CD4-positive, CD25-positive, alpha-beta regulatory T cell (primary cell): ENCODE results near the gene CACNA1B. TPM values are rescaled to one million over a fixed set of nuclear protein-coding genes. Genes with fewer than 3 reads are reported as not detected.

Experiments used
- ATAC-seq, 2 donors: fragments of 150-1000 bp; cut with Tn5 transposase; one replicate each; pipeline ENCODE4 v1.10.0; 2021; ENCODE audit warnings: low read depth in 2 of 2, moderate number of reproducible peaks in 2 of 2, moderate library complexity in 1 of 2
- DNase-seq, 3 donors: peaks; one replicate each; pipeline versions ENCODE4 v3.0.0 to v3.0.0-alpha.2; 2012 to 2022; ENCODE audit warnings: mixed read lengths in 1 of 3
- H3K27ac ChIP-seq: one replicate; pipeline ENCODE4 v1.7.0; 2013; ENCODE audit warnings: mild to moderate bottlenecking, low read length; ENCODE audit not compliant: insufficient read depth, poor library complexity, severe bottlenecking
- H3K27me3 ChIP-seq: one replicate; pipeline ENCODE4 v1.7.0; 2013; ENCODE audit warnings: low read length; ENCODE audit not compliant: control insufficient read depth, insufficient read depth
- H3K36me3 ChIP-seq: one replicate; pipeline ENCODE4 v1.7.0; 2013; ENCODE audit warnings: mild to moderate bottlenecking, low read length, moderate library complexity; ENCODE audit not compliant: control insufficient read depth, insufficient read depth
- H3K4me1 ChIP-seq: 2 replicates; pipeline ENCODE4 v1.7.0; 2013; ENCODE audit warnings: mild to moderate bottlenecking, low read length; ENCODE audit not compliant: insufficient read depth, control insufficient read depth, poor library complexity, severe bottlenecking
- H3K4me3 ChIP-seq: one replicate; pipeline ENCODE4 v1.7.0; 2013; ENCODE audit warnings: low read depth, mild to moderate bottlenecking, low read length, moderate library complexity
- H3K9me3 ChIP-seq, 2 experiments: 1 replicate in 1 of 2; 2 replicates in 1 of 2; pipeline ENCODE4 v1.7.0; 2013; ENCODE audit warnings: low read length in 2 of 2, mild to moderate bottlenecking in 1 of 2, moderate library complexity in 1 of 2; ENCODE audit not compliant: control insufficient read depth in 2 of 2
- H3K27ac Mint-ChIP-seq, 3 donors: one replicate each; pipeline ENCODE4 v1.8.0; 2020 to 2022; ENCODE audit warnings: mild to moderate bottlenecking in 3 of 3, mixed read lengths in 3 of 3, moderate library complexity in 2 of 3
- H3K27me3 Mint-ChIP-seq: one replicate; pipeline ENCODE4 v1.8.0; 2022; ENCODE audit warnings: mild to moderate bottlenecking, mixed read lengths
- H3K36me3 Mint-ChIP-seq: one replicate; pipeline ENCODE4 v1.8.0; 2020; ENCODE audit warnings: mixed read lengths
- H3K4me1 Mint-ChIP-seq, 4 donors: one replicate each; pipeline ENCODE4 v1.8.0; 2020 to 2022; ENCODE audit warnings: mixed read lengths in 4 of 4, mild to moderate bottlenecking in 1 of 4
- H3K4me3 Mint-ChIP-seq, 4 donors: one replicate each; pipeline ENCODE4 v1.8.0; 2020 to 2022; ENCODE audit warnings: mild to moderate bottlenecking in 4 of 4, mixed read lengths in 4 of 4, moderate library complexity in 3 of 4
- H3K9me3 Mint-ChIP-seq, 7 donors: one replicate each; pipeline ENCODE4 v1.8.0; 2020 to 2022; ENCODE audit warnings: mixed read lengths in 7 of 7, mild to moderate bottlenecking in 3 of 7, moderate library complexity in 2 of 7
- polyA plus RNA-seq, 4 donors: library from polyadenylated mRNA; unstranded; fragments of 300-500 nt; fragmentation: Illumina TruSeq; gene quantifications; one replicate each; pipeline ENCODE4 v1.2.3, GENCODE V29; 2021
- total RNA-seq: library from RNA; stranded (reverse); gene quantifications from one replicate; pipeline ENCODE4 v1.2.3, GENCODE V29; 2022

The CACNA1B gene
- total and polyA plus RNA-seq, 5 donors from 2014 or later: not detected

GRCh38 chr9:137988701-137989100 is 111.1 kb downstream of the CACNA1B start:
- Mint-ChIP-seq H3K9me3 (peaks cover 0 to 2% (median 0%) of the 10 kb centered on the region in 7 donors), H3K4me3 (no peak overlapping the region), H3K4me1 (peaks cover 0 to 6% (median 3%) of the 10 kb centered on the region in 4 donors), H3K27me3 (peaks cover 11% of the 10 kb centered on the region), H3K36me3 (no peaks in the 10 kb centered on the region), H3K27ac (no peak overlapping the region)
- Histone ChIP-seq H3K9me3 (no peaks in the 10 kb centered on the region), H3K27me3 (peaks cover 7% of the 10 kb centered on the region), H3K4me3 (no peak overlapping the region), H3K36me3 (no peaks in the 10 kb centered on the region), H3K4me1 (no peaks in the 10 kb centered on the region), H3K27ac (no peak overlapping the region)
- DNase-seq: no peak
- no peak for ATAC-seq

GRCh38 chr9:137989156-137989555 is 111.6 kb downstream of the CACNA1B start:
- Histone ChIP-seq H3K4me3 (no peak overlapping the region), H3K27ac (no peak overlapping the region), H3K4me1 (no peaks in the 10 kb centered on the region), H3K27me3 (peaks cover 7% of the 10 kb centered on the region), H3K36me3 (no peaks in the 10 kb centered on the region), H3K9me3 (no peaks in the 10 kb centered on the region)
- no peak overlapping the region for H3K4me3 Mint-ChIP-seq
- peak overlapping the region in 1 of 3 donors; percentile 8 for H3K27ac Mint-ChIP-seq
- ATAC-seq: no peak
- peaks cover 0 to 6% (median 3%) of the 10 kb centered on the region in 4 donors for H3K4me1 Mint-ChIP-seq
- H3K9me3 Mint-ChIP-seq: peaks cover 0 to 2% (median 0%) of the 10 kb centered on the region in 7 donors
- DNase-seq: no peak
- H3K27me3 Mint-ChIP-seq: peaks cover 16% of the 10 kb centered on the region
- no peaks in the 10 kb centered on the region for H3K36me3 Mint-ChIP-seq

- DNase-seq: no peak
- ATAC-seq: no peak
- peaks cover 0 to 6% (median 3%) of the 10 kb centered on the region in 4 donors for H3K4me1 Mint-ChIP-seq
- Histone ChIP-seq H3K4me1 (no peaks in the 10 kb centered on the region), H3K9me3 (no peaks in the 10 kb centered on the region), H3K4me3 (no peak overlapping the region), H3K27ac (no peak overlapping the region), H3K36me3 (no peaks in the 10 kb centered on the region), H3K27me3 (peaks cover 7% of the 10 kb centered on the region)
- H3K27ac Mint-ChIP-seq: no peak overlapping the region
- peaks cover 25% of the 10 kb centered on the region for H3K27me3 Mint-ChIP-seq
- H3K4me3 Mint-ChIP-seq: no peak overlapping the region
- H3K9me3 Mint-ChIP-seq: peaks cover 0 to 2% (median 0%) of the 10 kb centered on the region in 7 donors
- no peaks in the 10 kb centered on the region for H3K36me3 Mint-ChIP-seq
Measured at GRCh38 chr9:137989999-137990715, 112.6 kb downstream of the CACNA1B start.

GRCh38 chr9:138003485-138004190 is 126.1 kb downstream of the CACNA1B start:
- H3K4me1 Mint-ChIP-seq: no peaks in the 10 kb centered on the region
- H3K4me3 ChIP-seq: no peak overlapping the region
- H3K27ac ChIP-seq: no peak overlapping the region
- H3K27me3 Mint-ChIP-seq: no peaks in the 10 kb centered on the region
- no peaks in the 10 kb centered on the region for H3K36me3 Mint-ChIP-seq
- no peak for DNase-seq
- no peak for ATAC-seq
- H3K27me3 ChIP-seq: no peaks in the 10 kb centered on the region
- no peak overlapping the region for H3K27ac Mint-ChIP-seq
- H3K4me1 ChIP-seq: no peaks in the 10 kb centered on the region
- no peak overlapping the region for H3K4me3 Mint-ChIP-seq
- H3K9me3 ChIP-seq: no peaks in the 10 kb centered on the region
- no peaks in the 10 kb centered on the region for H3K36me3 ChIP-seq
- H3K9me3 Mint-ChIP-seq: peaks cover 0 to 1% (median 0%) of the 10 kb centered on the region in 7 donors

GRCh38 chr9:138006576-138007233 is 129.1 kb downstream of the CACNA1B start:
- no peaks in the 10 kb centered on the region for H3K27me3 Mint-ChIP-seq
- H3K4me1 Mint-ChIP-seq: no peaks in the 10 kb centered on the region
- ATAC-seq: no peak
- H3K4me1 ChIP-seq: no peaks in the 10 kb centered on the region
- H3K36me3 Mint-ChIP-seq: no peaks in the 10 kb centered on the region
- no peaks in the 10 kb centered on the region for H3K9me3 ChIP-seq
- peaks cover 0 to 1% (median 0%) of the 10 kb centered on the region in 7 donors for H3K9me3 Mint-ChIP-seq
- H3K4me3 ChIP-seq: no peak overlapping the region
- no peak overlapping the region for H3K27ac ChIP-seq
- no peaks in the 10 kb centered on the region for H3K27me3 ChIP-seq
- DNase-seq: no peak
- H3K27ac Mint-ChIP-seq: no peak overlapping the region
- no peaks in the 10 kb centered on the region for H3K36me3 ChIP-seq
- H3K4me3 Mint-ChIP-seq: no peak overlapping the region

- Mint-ChIP-seq H3K9me3 (peaks cover 0 to 1% (median 0%) of the 10 kb centered on the region in 7 donors), H3K36me3 (no peaks in the 10 kb centered on the region), H3K4me3 (no peak overlapping the region), H3K27ac (no peak overlapping the region), H3K4me1 (no peaks in the 10 kb centered on the region), H3K27me3 (no peaks in the 10 kb centered on the region)
- Histone ChIP-seq H3K27me3 (no peaks in the 10 kb centered on the region), H3K9me3 (no peaks in the 10 kb centered on the region), H3K36me3 (no peaks in the 10 kb centered on the region), H3K4me1 (no peaks in the 10 kb centered on the region), H3K4me3 (no peak overlapping the region), H3K27ac (no peak overlapping the region)
- ATAC-seq (no peak), DNase-seq (no peak)
Measured at GRCh38 chr9:138007566-138007917, 130.0 kb downstream of the CACNA1B start.

- Histone ChIP-seq H3K36me3 (no peaks in the 10 kb centered on the region), H3K27ac (no peak overlapping the region), H3K4me3 (no peak overlapping the region), H3K9me3 (no peaks in the 10 kb centered on the region), H3K4me1 (no peaks in the 10 kb centered on the region), H3K27me3 (no peaks in the 10 kb centered on the region)
- Mint-ChIP-seq H3K4me1 (no peaks in the 10 kb centered on the region), H3K27ac (no peak overlapping the region), H3K36me3 (no peaks in the 10 kb centered on the region), H3K4me3 (no peak overlapping the region), H3K9me3 (peaks cover 0 to 1% (median 0%) of the 10 kb centered on the region in 7 donors), H3K27me3 (no peaks in the 10 kb centered on the region)
- ATAC-seq: no peak
- DNase-seq: no peak
Measured at GRCh38 chr9:138007918-138008841, 130.6 kb downstream of the CACNA1B start.
